HEK293 (cell line): ENCODE measurements around the gene SFTPD.

Source experiments
- CTCF ChIP-seq: fragments of 450-650 bp; formaldehyde crosslinking; IDR thresholded peaks from 2 replicates; pipeline ENCODE4 v1.5.1; 2016; ENCODE audit warnings: missing biosample characterization, missing genetic modification characterization
- GLIS2 ChIP-seq: fragments of 450-650 bp; formaldehyde crosslinking; IDR thresholded peaks from 2 replicates; pipeline ENCODE4 v1.5.1; 2016; ENCODE audit warnings: missing biosample characterization, missing genetic modification characterization
- KLF1 ChIP-seq: fragments of 450-650 bp; formaldehyde crosslinking; IDR thresholded peaks from 2 replicates; pipeline ENCODE4 v1.5.1; 2016; ENCODE audit warnings: missing biosample characterization, missing genetic modification characterization
- YY1 ChIP-seq: fragments of 450-650 bp; formaldehyde crosslinking; IDR thresholded peaks from 2 replicates; pipeline ENCODE4 v1.5.1; 2018; ENCODE audit warnings: missing biosample characterization, missing genetic modification characterization
- ZNF121 ChIP-seq: fragments of 450-650 bp; formaldehyde crosslinking; IDR thresholded peaks from 2 replicates; pipeline ENCODE4 v1.5.1; 2016; ENCODE audit warnings: missing biosample characterization, missing genetic modification characterization
- ZNF18 ChIP-seq: fragments of 450-650 bp; formaldehyde crosslinking; IDR thresholded peaks from 2 replicates; pipeline ENCODE4 v1.5.1; 2016; ENCODE audit warnings: missing biosample characterization, missing genetic modification characterization
- ZNF274 ChIP-seq, 2 experiments: fragments of 200-500 bp in 1 of 2; fragments of 450-650 bp in 1 of 2; sonication (Bioruptor generic) in 1 of 2; formaldehyde crosslinking in 1 of 2; IDR thresholded peaks; 2 replicates each; pipeline versions ENCODE4 v1.5.1 to v1.6.1; 2014 to 2016; ENCODE audit warnings: borderline replicate concordance in 1 of 2, inconsistent platforms in 1 of 2, low read length in 1 of 2, missing biosample characterization in 1 of 2, missing genetic modification characterization in 1 of 2
- ZNF292 ChIP-seq: fragments of 450-650 bp; formaldehyde crosslinking; IDR thresholded peaks from 2 replicates; pipeline ENCODE4 v1.5.1; 2016; ENCODE audit warnings: low read depth, missing biosample characterization, missing genetic modification characterization, borderline replicate concordance
- ZNF530 ChIP-seq: fragments of 450-650 bp; formaldehyde crosslinking; IDR thresholded peaks from 2 replicates; pipeline ENCODE4 v1.5.1; 2016; ENCODE audit warnings: low read depth, missing biosample characterization, missing genetic modification characterization
- ZNF701 ChIP-seq: fragments of 450-650 bp; formaldehyde crosslinking; IDR thresholded peaks from 2 replicates; pipeline ENCODE4 v1.5.1; 2016; ENCODE audit warnings: missing biosample characterization, missing genetic modification characterization

- TF ChIP-seq GLIS2 (tag by site-specific recombination) (no peak), YY1 (tag by site-specific recombination) (no peak), CTCF (tag by site-specific recombination) (no peak), ZNF530 (tag by site-specific recombination) (no peak), ZNF274 (IDR thresholded peaks at IDR 0.05; ENCODE audit: low read length) (no peak), ZNF274 (tag by site-specific recombination; IDR thresholded peaks at IDR 0.05; ENCODE audit: borderline replicate concordance) (no peak), ZNF701 (no peak), ZNF121 (tag by site-specific recombination) (no peak), KLF1 (tag by site-specific recombination) (no peak), ZNF292 (no peak), ZNF18 (no peak)
Observed at GRCh38 chr10:79936625-79937615, 12.0 kb downstream of the SFTPD start.
